GM20000 (cell line): ENCODE results near the gene COL2A1.

Experiments
- DNase-seq: peaks from one replicate; pipeline ENCODE4 v3.0.0; 2012; ENCODE audit warnings: low spot score
- CTCF ChIP-seq: IDR thresholded peaks from 2 replicates; pipeline ENCODE4 v1.5.1; 2012; ENCODE audit warnings: mild to moderate bottlenecking, control low read depth; ENCODE audit errors: extremely low read depth, missing control alignments

COL2A1 gene

DNA sequence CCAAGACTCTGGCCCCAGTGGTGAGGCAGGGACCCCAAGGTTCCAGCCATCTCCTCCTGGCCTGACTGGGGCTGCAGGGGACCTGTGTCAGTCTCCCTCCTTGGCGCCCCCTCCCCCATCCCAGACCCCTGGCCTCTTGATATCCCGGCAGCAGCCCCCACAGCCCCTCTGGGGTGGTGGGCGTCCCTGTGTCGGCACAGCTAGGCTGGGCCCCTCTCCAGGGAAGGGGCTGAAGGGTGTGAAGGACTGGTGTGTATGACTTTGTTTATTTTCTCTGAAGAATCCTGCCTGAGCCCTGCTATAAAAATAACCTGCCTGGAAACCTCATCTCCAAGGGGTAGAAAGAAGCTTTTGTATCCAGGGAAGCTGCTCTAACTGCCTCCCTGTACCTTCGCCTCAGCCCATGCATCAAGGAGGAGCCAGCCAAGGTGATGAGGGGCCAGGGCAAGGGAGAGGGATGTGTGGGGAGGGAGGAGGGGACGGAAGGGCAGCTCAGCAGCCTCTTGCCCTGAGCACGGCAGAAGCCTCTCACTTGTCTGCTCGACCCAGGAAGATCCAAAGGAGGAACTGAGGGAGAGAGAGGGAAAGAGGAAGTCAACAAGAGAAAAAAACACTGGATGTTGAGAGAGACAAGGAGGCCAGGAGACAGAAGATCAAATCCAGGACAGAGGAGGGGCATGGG, 25.4 kb upstream of the COL2A1 start:
- no peak for DNase-seq
- no peak for TF ChIP-seq CTCF

GRCh38 chr12:48028541-48029431, 24.5 kb upstream of the COL2A1 start:
- DNase-seq = no peak
- TF ChIP-seq CTCF = no peak

GRCh38 chr12:48027183-48028002, 23.1 kb upstream of the COL2A1 start:
- TF ChIP-seq CTCF = no peak
- DNase-seq = no peak

DNA sequence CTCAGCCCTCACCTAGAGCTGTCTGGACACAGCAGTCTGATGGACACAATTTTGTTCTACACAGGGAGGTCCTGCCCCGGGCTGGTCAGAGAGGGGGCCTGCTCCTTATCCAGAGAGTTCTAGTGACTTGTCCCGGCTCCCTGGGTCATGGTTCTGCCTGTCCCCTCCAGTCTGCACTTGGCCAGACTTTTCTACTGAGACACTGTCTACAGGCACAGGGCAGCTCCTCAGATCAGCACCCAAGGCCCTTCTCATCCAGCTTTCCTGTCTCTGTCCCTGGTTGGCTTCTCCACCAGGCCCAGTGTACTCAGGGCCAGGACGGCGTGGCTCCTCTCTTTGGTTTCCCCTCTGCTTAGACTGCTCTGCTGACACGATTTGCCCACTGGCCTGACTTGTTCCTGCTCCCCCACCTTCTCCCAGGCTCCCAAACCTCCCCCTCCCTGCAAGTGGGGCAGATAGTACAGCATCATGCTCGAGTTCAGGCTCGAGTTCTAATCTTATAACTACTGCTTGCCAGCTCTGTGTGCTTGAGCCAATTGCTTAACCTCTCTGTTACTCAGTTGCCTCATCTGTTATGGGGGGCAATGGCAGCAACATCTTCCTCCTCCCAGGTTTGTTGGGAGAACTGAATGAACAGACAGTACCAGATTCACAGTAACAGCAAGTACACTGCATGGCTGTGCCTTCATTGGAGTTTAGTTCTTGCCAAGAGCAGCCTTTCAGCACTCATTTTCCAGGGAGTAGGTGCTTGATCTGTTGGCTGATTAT, 22.0 kb upstream of the COL2A1 start:
- TF ChIP-seq CTCF = no peak
- DNase-seq = no peak

DNA sequence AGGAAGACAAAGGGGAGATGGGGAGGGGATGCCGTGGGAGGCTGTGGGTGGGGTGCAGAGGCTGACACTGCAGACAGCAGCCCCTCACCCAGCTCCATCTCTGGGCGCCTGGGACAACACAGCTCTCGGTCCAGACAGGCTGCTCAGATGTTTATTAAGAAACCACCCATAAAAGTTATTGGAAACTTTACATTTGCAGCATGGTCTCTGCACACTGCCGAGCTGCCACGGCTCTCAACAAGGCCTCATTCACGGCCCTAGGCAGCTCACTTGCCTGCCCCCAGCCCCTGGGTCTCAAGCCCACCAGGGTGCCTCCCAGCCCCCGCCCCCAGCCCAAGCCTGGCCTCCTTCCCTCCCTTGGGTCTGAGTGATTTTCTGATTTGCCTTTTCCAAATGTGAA, 21.0 kb upstream of the COL2A1 start:
- no peak for TF ChIP-seq CTCF
- DNase-seq = no peak

DNA sequence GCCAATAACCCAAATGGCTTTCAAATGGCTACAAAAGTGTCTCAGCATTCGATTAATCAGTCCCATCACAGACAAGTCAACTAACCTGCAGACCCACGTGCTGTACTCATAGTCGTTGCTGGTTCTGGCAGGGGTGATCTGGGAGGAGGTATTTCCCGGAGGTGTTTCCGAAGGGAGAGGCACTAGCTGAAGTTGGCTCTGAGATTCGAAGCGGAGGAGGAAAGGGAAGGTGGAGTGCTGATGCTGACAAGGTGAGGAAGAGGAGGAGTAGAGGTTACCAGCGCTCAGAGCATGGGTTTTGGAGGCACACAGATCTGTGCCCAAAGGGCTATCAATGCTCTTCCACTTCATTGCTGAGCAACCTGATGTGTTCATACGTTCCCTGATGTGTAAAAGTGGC, 20.5 kb upstream of the COL2A1 start:
- TF ChIP-seq CTCF = no peak

More for the DNA sequence above, 20.5 kb upstream of the COL2A1 start:
- no peak for DNase-seq
